Stimulated activated CD8-positive, alpha-beta memory T cell treated with anti-CD3 and anti-CD28 coated beads, Interleukin-15, amount 100 ng/mL, for 1 hour (primary cell): ENCODE data around the gene DGKG.

Experiments
- DNase-seq: peaks from one replicate; pipeline ENCODE4 v3.0.0-alpha.2; 2020; ENCODE audit warnings: low read depth

Gene DGKG

DNA sequence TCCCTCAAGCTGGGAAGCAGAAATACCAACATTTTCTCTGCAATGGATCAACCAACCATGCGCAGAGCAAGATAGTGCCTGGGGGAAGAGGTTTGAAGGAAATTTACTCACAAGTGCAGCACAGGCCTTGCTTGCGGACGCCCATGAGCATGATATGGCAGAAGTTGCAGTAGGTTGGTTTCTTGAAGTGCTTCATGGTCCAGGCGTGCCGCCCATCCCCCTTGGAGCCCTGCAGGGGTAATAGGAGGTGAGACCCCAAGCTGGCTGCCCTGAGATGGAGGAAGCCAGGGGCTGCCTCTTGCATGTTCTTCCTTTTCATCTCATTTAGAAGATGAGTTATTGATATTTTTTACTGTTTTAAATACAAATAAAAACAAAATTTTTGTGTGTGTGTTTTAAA, 86.6 kb downstream of the DGKG start:
- no peak for DNase-seq

GRCh38 chr3:186273586-186273985, 88.4 kb downstream of the DGKG start:
- no peak for DNase-seq

GRCh38 chr3:186270701-186271100, 91.3 kb downstream of the DGKG start:
- no peak for DNase-seq

- no peak for DNase-seq
Measured at GRCh38 chr3:186268616-186269448, 93.2 kb downstream of the DGKG start.

- DNase-seq, result no peak
Measured at GRCh38 chr3:186267758-186268157, 94.3 kb downstream of the DGKG start.

- no peak for DNase-seq
Measured at GRCh38 chr3:186264608-186265400, 97.2 kb downstream of the DGKG start.

DNA sequence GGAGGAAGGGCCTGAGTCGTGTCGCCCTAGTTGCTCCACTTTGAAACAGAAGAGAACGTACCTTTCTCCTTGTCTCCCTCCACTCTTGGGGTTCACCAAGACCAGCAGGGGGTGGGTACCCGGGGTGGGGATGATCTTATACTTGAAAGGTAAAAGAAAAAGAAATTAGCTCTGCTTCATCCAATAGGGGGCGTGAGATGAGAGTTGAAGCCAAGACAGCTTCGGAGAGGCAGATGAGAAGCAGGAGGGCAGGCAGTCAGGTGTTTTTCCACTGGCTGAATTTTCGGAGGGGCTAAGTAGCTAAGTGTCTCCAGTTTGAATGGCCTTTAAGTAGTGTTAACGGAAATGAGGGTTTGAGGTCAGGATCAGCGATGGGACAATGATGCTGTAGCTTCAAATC, 100.4 kb downstream of the DGKG start:
- DNase-seq, result no peak

- DNase-seq, result no peak
Measured at GRCh38 chr3:186260726-186261125, 101.3 kb downstream of the DGKG start.

GRCh38 chr3:186259612-186260383, 102.2 kb downstream of the DGKG start:
- peak; percentile 23 for DNase-seq

DNA sequence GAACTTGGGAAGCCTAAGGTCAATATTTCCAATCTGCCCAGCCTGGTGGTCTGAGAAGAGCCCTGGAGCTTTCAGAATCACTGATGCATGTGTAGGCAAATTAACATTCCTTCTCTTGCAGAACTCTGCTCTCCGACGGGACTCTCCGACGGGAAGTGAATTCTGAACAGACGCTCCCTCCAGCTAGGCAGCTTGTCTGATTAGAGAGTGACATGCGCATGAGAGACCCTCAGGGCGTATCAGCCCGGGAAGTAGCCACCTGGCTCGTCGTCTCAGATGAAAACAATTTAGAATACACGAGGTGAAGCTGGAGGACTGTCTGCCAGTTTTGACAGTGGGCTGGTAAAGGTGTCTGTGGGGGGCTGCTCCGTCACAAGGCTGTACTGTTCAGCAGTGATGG, 103.1 kb downstream of the DGKG start:
- no peak for DNase-seq

- DNase-seq, result no peak
Measured at GRCh38 chr3:186257866-186258265, 104.2 kb downstream of the DGKG start.

DNA sequence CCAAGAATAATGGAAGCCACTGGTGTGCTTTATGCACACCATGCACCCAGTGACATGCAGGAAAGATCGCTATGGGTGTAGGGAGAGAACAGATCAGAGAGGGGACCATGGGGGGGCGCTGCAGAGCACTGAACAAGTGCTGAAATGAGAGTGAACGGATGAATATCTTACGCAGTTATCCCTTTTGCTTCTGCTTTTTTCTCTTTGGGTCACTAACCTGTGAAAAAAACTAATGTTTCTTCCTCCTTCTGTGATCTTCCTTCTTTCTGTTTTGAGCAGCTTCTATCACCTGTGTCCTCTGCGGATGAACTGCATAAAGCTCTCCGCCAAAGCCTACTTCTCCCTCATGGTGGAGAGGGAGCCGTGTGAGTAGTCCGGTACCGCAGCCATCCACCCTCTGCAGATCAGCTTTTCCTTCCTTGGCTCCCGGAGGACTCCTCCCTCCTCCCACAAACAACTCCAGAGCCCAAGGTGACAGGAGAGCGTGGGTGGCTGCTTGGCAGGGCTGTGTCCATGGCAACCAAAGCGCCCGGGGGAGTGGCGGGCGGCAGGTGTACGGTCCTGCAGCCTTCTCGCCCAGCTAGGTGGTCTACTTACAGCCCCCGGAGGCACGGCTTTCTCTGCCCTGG, 106.2 kb downstream of the DGKG start:
- no peak for DNase-seq

- no peak for DNase-seq
Measured at GRCh38 chr3:186254676-186255650, 107.1 kb downstream of the DGKG start.

DNA sequence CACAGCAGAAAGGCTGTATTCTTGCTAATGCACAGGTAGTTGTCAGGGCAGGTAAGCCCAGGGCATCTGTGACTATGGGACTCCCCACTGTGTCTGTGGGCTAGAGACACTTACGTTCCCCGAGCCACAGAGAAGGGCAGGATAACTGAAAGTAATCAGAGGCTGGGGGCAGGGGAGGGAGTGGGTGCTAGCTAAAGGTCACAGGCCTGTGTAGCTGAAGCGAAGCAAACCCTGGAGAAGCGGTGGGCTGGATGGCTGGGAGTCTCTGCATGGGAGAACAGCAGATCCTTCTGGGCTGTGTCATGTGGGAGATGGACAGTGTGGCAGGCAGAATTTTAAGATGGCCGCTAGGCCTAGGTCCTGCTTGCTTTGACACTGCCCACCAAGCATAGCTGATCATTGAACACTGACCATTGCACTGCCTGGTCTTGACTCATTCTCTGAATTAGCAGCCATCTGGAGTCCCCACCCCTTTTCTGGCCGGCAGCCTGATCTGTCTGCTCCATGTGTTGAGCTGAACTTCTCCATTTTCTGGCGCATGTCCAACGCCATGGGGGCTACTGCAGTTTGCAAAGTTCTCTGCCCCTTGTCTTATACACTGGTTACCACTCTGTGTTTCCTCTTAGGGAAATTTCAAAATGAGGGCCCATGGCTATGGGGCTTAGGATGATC, 110.0 kb downstream of the DGKG start:
- DNase-seq, result no peak

DNA sequence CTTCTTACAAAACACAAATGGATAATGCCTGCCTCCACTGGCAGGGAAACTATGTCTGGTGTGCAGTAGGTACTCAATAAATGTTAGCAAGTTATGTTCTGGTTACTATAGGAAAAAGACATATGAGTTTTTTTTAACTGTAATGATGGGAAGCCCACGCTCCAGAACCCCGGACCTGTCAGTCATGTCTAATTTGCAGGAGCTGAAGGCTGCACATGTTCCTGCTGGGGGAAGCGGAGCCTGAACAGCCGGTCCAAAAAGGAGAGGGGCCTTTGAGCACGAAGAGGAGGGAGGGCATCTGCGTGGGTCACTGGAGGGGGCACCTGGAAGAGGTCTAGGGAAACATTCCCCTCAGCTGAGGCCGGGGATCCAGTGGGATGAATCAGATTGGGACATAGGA, 113.2 kb downstream of the DGKG start:
- DNase-seq, result no peak

GRCh38 chr3:186247821-186248814, 113.9 kb downstream of the DGKG start:
- no peak for DNase-seq

- DNase-seq, result no peak
Measured at GRCh38 chr3:186246941-186247340, 115.1 kb downstream of the DGKG start.

DNA sequence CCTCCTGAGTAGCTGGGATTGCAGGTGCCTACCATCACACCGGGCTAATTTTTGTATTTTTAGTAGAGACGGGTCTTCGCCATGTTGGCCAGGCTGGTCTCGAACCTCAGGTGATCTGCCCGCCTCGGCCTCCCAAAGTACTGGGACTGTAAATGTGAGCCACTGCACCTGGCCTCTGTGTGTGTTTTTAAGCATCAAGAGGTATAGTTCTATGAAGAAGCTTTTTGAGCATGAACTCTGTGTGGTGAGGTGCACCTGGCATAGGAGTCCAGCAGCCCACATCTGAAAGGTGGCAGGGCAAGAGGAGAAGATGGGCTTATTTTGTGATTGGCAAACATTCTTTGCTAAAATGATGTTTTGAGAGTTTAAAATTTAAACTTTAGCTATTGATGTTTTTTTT, 118.0 kb downstream of the DGKG start:
- no peak for DNase-seq
